Measurements from ENCODE around the gene KRTAP12-2. TPM values are rescaled to one million over a fixed set of nuclear protein-coding genes. Genes with fewer than 3 reads are reported as not detected.
"Not testable (repeated sequence)": the region's sequence is repeated elsewhere in the genome, so short reads cannot be mapped to it uniquely, and the experiment has no call there.

The KRTAP12-2 gene
- total and polyA plus RNA-seq, 2 donors (not counting 3 experiments of a cell fraction or from before 2014, with no cell fraction given) = not detected

DNA sequence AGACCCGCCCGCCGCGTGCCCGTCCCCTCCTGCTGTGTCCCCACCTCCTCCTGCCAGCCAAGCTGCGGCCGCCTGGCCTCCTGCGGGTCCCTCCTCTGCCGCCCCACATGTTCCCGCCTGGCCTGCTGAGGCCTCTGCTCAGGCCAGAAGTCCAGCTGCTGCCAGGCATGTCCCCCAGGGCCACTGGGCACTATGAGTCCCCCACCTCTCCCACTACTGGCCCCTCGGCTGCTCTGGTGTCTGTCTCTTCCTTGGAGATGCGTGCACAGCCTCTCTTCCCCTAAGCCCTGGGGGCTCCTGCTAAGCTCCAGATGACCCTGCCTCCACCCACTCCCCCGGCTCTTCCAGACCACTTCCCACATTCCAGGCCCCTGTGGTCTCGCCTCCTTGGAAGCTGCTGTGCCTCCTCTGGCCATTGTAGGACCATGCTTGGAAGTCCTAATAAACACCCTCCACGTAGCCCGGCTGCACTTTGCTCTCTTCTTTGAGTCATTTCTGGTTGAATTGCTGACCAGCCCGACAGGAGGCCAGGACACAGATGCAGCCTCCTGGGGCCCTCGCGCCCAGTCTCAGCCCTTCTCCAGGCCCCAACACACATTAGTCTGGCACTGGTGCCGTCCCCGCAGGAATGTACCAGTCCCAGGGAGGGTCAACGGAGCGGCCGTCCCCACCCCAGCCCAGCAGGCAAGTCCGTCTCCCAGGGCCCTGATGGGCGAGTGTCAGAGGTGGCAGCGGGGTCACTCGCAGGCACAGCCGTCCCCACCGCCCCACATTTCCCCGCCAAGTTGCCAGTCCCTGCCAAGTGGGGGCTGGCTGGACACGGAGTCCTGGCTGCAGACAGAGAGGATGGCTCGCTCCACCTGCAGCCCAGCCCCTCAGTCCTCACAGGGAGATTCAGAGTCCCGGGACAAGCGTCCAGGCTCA lies 31.3 kb upstream of the KRTAP12-2 start:
- POLR2A ChIA-PET = no interaction called here

DNA sequence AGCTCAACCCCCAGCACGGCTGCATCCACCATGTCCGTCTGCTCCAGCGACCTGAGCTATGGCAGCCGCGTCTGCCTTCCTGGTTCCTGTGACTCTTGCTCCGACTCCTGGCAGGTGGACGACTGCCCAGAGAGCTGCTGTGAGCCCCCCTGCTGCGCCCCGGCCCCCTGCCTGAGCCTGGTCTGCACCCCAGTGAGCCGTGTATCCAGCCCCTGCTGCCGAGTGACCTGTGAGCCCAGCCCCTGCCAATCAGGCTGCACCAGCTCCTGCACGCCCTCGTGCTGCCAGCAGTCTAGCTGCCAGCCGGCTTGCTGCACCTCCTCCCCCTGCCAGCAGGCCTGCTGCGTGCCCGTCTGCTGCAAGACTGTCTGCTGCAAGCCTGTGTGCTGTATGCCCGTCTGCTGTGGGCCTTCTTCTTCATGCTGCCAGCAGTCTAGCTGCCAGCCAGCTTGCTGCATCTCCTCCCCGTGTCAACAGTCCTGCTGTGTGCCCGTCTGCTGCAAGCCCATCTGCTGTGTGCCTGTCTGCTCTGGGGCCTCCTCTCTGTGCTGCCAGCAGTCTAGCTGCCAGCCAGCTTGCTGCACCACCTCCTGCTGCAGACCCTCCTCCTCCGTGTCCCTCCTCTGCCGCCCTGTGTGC lies 30.6 kb upstream of the KRTAP12-2 start, which contains the start of gene KRTAP10-12:
Gene KRTAP10-12 (plus strand): TSS at position 1 of the 639 bp plus-strand sequence. CDS start 30 bp downstream, at position 31.
- H3K4me2 ChIP-seq (ENCODE audit: insufficient read depth, low read length); POLR2A ChIA-PET; H3K4me1 ChIP-seq (ENCODE audit: control insufficient read depth, extremely low read depth, insufficient read depth, low read length); FAIRE-seq; H3K79me2 ChIP-seq (ENCODE audit: control insufficient read depth, insufficient read depth, low read length); intact Hi-C loops (cut with micrococcal nuclease); BruUV-seq (replicated peaks); dilution Hi-C loops (cut with MboI; ENCODE audit: extremely low pct_ligation_motif_present, low sequenced_read_pairs); H3K27ac ChIP-seq (ENCODE audit: insufficient read depth, low read depth, low read length); H3K9me1 ChIP-seq (replicated peaks; ENCODE audit: control insufficient read depth, extremely low read depth, insufficient read depth, low read length); H3K36me3 ChIP-seq (ENCODE audit: control insufficient read depth in 2 of 2, extremely low read depth in 1 of 2, insufficient read depth in 2 of 2, low read length in 2 of 2); DNase-seq (ENCODE audit: low read depth, low spot score); H3K9me3 ChIP-seq (replicated peaks; ENCODE audit: control insufficient read depth, insufficient read depth, low read length); H2AFZ ChIP-seq (ENCODE audit: low read depth, low read length); H3K9ac ChIP-seq (replicated peaks; ENCODE audit: extremely low read depth, insufficient read depth, low read length); H4K20me1 ChIP-seq (replicated peaks; ENCODE audit: control insufficient read depth, extremely low read depth, insufficient read depth, low read length); H3K4me3 ChIP-seq (replicated peaks in 1 of 3; ENCODE audit: insufficient read depth in 1 of 3, low read depth in 1 of 3, low read length in 3 of 3): not testable (repeated sequence)
- peaks cover 26 to 29% of the 10 kb centered on the region in 2 experiments for H3K27me3 ChIP-seq (ENCODE audit: control insufficient read depth in 2 of 2, insufficient read depth in 2 of 2, low read length in 2 of 2)
- CTCF ChIA-PET = interaction anchor here (0.7 kb wide), 1 partner anchor 96 kb away, joined by 3 read pairs; no protein-coding TSS in a partner anchor

More for the DNA sequence above, 31.3 kb upstream of the KRTAP12-2 start:
- Histone ChIP-seq H3K9me1 (replicated peaks; ENCODE audit: control insufficient read depth, extremely low read depth, insufficient read depth, low read length) (no peaks in the 10 kb centered on the region), H3K27me3 (ENCODE audit: control insufficient read depth in 2 of 2, insufficient read depth in 2 of 2, low read length in 2 of 2) (peaks cover 28 to 30% of the 10 kb centered on the region in 2 experiments), H3K36me3 (ENCODE audit: control insufficient read depth in 2 of 2, extremely low read depth in 1 of 2, insufficient read depth in 2 of 2, low read length in 2 of 2) (no peaks in the 10 kb centered on the region), H3K27ac (ENCODE audit: insufficient read depth, low read depth, low read length) (no peak overlapping the region), H2AFZ (ENCODE audit: low read depth, low read length) (no peak overlapping the region), H3K4me2 (ENCODE audit: insufficient read depth, low read length) (no peak overlapping the region), H4K20me1 (replicated peaks; ENCODE audit: control insufficient read depth, extremely low read depth, insufficient read depth, low read length) (no peaks in the 10 kb centered on the region), H3K9ac (replicated peaks; ENCODE audit: extremely low read depth, insufficient read depth, low read length) (no peak overlapping the region), H3K4me1 (ENCODE audit: control insufficient read depth, extremely low read depth, insufficient read depth, low read length) (no peaks in the 10 kb centered on the region), H3K9me3 (replicated peaks; ENCODE audit: control insufficient read depth, insufficient read depth, low read length) (no peaks in the 10 kb centered on the region), H3K4me3 (replicated peaks in 1 of 3; ENCODE audit: insufficient read depth in 1 of 3, low read depth in 1 of 3, low read length in 3 of 3) (no peak overlapping the region), H3K79me2 (ENCODE audit: control insufficient read depth, insufficient read depth, low read length) (no peaks in the 10 kb centered on the region)
- CTCF ChIA-PET = no interaction called here
- intact Hi-C loops (cut with micrococcal nuclease) (no loop called here), dilution Hi-C loops (cut with MboI; ENCODE audit: extremely low pct_ligation_motif_present, low sequenced_read_pairs) (no loop called here)
- TF ChIP-seq POLR2A (IDR thresholded peaks at IDR 0.05; ENCODE audit: low read depth, low read length) (no peak), GATA2 (IDR thresholded peaks at IDR 0.05; ENCODE audit: insufficient read depth, insufficient read length, low read depth, low read length) (no peak), EZH2 (IDR thresholded peaks at IDR 0.05; ENCODE audit: borderline replicate concordance, low read depth, low read length, severe bottlenecking) (no peak), JUN (IDR thresholded peaks at IDR 0.05; ENCODE audit: borderline replicate concordance, insufficient read depth, insufficient read length, low read depth) (no peak), POLR2AphosphoS5 (IDR thresholded peaks at IDR 0.05; ENCODE audit: insufficient read depth, low read depth, low read length) (no peak)
- TF ChIP-seq, protein P1, sequence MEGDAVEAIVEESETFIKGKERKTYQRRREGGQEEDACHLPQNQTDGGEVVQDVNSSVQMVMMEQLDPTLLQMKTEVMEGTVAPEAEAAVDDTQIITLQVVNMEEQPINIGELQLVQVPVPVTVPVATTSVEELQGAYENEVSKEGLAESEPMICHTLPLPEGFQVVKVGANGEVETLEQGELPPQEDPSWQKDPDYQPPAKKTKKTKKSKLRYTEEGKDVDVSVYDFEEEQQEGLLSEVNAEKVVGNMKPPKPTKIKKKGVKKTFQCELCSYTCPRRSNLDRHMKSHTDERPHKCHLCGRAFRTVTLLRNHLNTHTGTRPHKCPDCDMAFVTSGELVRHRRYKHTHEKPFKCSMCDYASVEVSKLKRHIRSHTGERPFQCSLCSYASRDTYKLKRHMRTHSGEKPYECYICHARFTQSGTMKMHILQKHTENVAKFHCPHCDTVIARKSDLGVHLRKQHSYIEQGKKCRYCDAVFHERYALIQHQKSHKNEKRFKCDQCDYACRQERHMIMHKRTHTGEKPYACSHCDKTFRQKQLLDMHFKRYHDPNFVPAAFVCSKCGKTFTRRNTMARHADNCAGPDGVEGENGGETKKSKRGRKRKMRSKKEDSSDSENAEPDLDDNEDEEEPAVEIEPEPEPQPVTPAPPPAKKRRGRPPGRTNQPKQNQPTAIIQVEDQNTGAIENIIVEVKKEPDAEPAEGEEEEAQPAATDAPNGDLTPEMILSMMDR (IDR thresholded peaks at IDR 0.05; ENCODE audit: extremely low read depth in 1 of 2, insufficient read depth in 1 of 2, low read depth in 1 of 2, low read length in 2 of 2) = no peak
- TF ChIP-seq, protein P2, sequence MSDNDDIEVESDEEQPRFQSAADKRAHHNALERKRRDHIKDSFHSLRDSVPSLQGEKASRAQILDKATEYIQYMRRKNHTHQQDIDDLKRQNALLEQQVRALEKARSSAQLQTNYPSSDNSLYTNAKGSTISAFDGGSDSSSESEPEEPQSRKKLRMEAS (IDR thresholded peaks at IDR 0.05; ENCODE audit: insufficient read depth, insufficient read length) = no peak
- no TSS peak for BruUV-seq (replicated peaks)
- no peak for DNase-seq (ENCODE audit: low read depth, low spot score)
- FAIRE-seq = no peak

Measured in endothelial cell of umbilical vein (primary cell).